K562 (cell line): ENCODE results near the gene PRRT1. TPM values are rescaled to one million over a fixed set of nuclear protein-coding genes. Genes with fewer than 3 reads are reported as not detected.

Source experiments
- ARHGAP35 ChIP-seq: fragments of 450-650 bp; IDR thresholded peaks from 2 replicates; pipeline ENCODE4 v1.6.1; 2018; ENCODE audit not compliant: partially characterized antibody
- BRCA1 ChIP-seq, 2 experiments: fragments of 450-650 bp in 1 of 2; sonication (generic) in 1 of 2; formaldehyde crosslinking in 1 of 2; IDR thresholded peaks; 2 replicates each; pipeline versions ENCODE4 v1.5.0 to v1.6.1; 2017 to 2020; ENCODE audit warnings: mild to moderate bottlenecking in 1 of 2, missing genetic modification reagents in 1 of 2
- ELK3 ChIP-seq: fragments of 450-650 bp; formaldehyde crosslinking; IDR thresholded peaks from 2 replicates; pipeline ENCODE4 v1.4.0; 2020; ENCODE audit warnings: mild to moderate bottlenecking
- FOSL1 ChIP-seq: fragments of 200-800 bp; sonication (Bioruptor generic); conservative IDR thresholded peaks from 2 replicates; pipeline ENCODE4 v1.6.1; 2016; ENCODE audit warnings: missing genetic modification characterization, missing compliant biosample characterization
- HNRNPLL ChIP-seq: fragments of 200-400 bp; formaldehyde crosslinking; IDR thresholded peaks from 2 replicates; pipeline ENCODE4 v1.6.1; 2017; ENCODE audit warnings: low read length, low read depth, mild to moderate bottlenecking; ENCODE audit not compliant: poor library complexity, severe bottlenecking
- MTA3 ChIP-seq: fragments of 450-650 bp; formaldehyde crosslinking; IDR thresholded peaks from 2 replicates; pipeline ENCODE4 v1.6.1; 2017; ENCODE audit warnings: mild to moderate bottlenecking, borderline replicate concordance
- RREB1 ChIP-seq: fragments of 250-450 bp; sonication (Bioruptor Pico); IDR thresholded peaks from 2 replicates; pipeline ENCODE4 v1.4.0; 2020
- TAL1 ChIP-seq: fragments of 450-650 bp; IDR thresholded peaks from 2 replicates; pipeline ENCODE4 v1.6.1; 2016; ENCODE audit warnings: mild to moderate bottlenecking
- ZNF398 ChIP-seq: fragments of 250-450 bp; sonication (Bioruptor Pico); IDR thresholded peaks from 2 replicates; pipeline ENCODE4 v1.8.0; 2021; ENCODE audit warnings: moderate library complexity, mild to moderate bottlenecking, inconsistent platforms
- ZNF408 ChIP-seq: fragments of 250-450 bp; sonication (Bioruptor Pico); IDR thresholded peaks from 2 replicates; pipeline ENCODE4 v1.4.0; 2020; ENCODE audit warnings: low read depth, mild to moderate bottlenecking, moderate library complexity
- polyA plus RNA-seq, 8 experiments: library from polyadenylated mRNA; depleted of rRNA in 4 of 8; stranded (reverse) in 5 of 8; unstranded in 3 of 8; fragments of >200 nt; fragmentation: Nextera tagmentation in 2 of 8; fragmentation: Illumina TruSeq in 1 of 8; extraction: Ambion mirVana in 2 of 8; extraction: Trizol in 1 of 8; gene quantifications; 2 replicates each; pipeline versions ENCODE4 v1.2.1 to v1.2.3, GENCODE V29; 2011 to 2014; ENCODE audit warnings: inconsistent platforms in 1 of 8, missing spikeins in 1 of 8
- total RNA-seq, 7 experiments: library from RNA; depleted of rRNA in 6 of 7; stranded (reverse); fragments of >200 nt in 6 of 7; fragmentation: Illumina TruSeq in 2 of 7; extraction: Trizol in 2 of 7; gene quantifications; 2 replicates each; pipeline versions ENCODE4 v1.2.1 to v1.2.3, GENCODE V29; 2011 to 2021; ENCODE audit warnings: low replicate concordance in 1 of 7
- TF ChIP-seq, protein P1 (sequence below), 2 experiments: IDR thresholded peaks in 1 of 2; conservative IDR thresholded peaks in 1 of 2; 2 replicates each; pipeline ENCODE4 v1.6.1; 2016; ENCODE audit warnings: low read depth in 2 of 2, mild to moderate bottlenecking in 1 of 2, missing compliant biosample characterization in 1 of 2, missing genetic modification characterization in 1 of 2, moderate library complexity in 1 of 2
- TF ChIP-seq, protein P2 (sequence below), 2 experiments: fragments of 450-650 bp; IDR thresholded peaks; 2 replicates each; pipeline ENCODE4 v1.6.1; 2016

Gene PRRT1
- total and polyA plus RNA-seq, 9 of the 15 experiments (the other 6 are each of a cell fraction or from before 2014, with no cell fraction given) = 0.14 to 3.5 (median 0.41) TPM

DNA sequence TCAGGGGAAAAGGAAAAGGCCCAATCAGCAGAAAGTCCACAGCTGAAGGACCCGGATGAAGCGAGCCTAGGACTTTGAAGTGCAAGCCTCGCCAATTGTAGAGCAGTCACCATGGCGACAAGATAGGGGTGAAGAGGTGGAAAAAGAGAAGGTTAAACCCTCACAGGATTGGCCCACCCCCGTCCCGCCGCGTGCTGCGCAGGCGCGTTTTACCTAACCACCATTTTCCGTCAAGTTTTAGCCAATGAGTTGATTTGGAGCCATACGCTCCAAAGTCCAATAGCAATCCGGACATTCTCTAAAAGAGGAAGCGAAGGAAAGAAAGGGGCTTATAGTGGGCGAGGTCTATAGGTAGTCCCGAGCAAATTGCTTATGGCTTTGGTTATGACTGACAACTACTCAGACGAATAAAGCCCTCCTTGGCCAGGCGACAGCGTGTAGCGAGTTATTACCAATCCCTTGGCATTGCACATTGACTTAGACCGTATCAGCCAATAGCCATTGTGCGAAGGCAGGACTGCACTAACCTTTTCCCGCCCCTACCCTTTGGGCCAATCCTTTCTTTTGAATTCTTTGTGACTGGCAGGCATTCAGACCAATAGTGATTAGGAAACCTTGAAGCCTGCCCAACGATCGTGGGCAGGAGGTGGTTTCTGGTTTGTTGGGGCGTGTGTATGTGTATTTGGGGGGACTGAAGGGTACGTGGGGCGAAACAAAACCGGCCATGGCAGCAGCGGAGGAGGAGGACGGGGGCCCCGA is 26.2 kb upstream of the PRRT1 start, which contains the start of gene RNF5 (continued):
- TF ChIP-seq, protein P1, sequence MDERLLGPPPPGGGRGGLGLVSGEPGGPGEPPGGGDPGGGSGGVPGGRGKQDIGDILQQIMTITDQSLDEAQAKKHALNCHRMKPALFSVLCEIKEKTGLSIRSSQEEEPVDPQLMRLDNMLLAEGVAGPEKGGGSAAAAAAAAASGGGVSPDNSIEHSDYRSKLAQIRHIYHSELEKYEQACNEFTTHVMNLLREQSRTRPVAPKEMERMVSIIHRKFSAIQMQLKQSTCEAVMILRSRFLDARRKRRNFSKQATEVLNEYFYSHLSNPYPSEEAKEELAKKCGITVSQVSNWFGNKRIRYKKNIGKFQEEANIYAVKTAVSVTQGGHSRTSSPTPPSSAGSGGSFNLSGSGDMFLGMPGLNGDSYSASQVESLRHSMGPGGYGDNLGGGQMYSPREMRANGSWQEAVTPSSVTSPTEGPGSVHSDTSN (CRISPR knock-in tag; IDR thresholded peaks at IDR 0.05; ENCODE audit: low read depth) = peak; percentile 97
- TF ChIP-seq, protein P1 (tag; conservative IDR thresholded peaks at IDR 0.05; ENCODE audit: low read depth) = no peak
- no peak for TF ChIP-seq ZNF408 (CRISPR knock-in tag)
- TF ChIP-seq ARHGAP35 = no peak
- no peak for TF ChIP-seq TAL1
- TF ChIP-seq, protein P2, sequence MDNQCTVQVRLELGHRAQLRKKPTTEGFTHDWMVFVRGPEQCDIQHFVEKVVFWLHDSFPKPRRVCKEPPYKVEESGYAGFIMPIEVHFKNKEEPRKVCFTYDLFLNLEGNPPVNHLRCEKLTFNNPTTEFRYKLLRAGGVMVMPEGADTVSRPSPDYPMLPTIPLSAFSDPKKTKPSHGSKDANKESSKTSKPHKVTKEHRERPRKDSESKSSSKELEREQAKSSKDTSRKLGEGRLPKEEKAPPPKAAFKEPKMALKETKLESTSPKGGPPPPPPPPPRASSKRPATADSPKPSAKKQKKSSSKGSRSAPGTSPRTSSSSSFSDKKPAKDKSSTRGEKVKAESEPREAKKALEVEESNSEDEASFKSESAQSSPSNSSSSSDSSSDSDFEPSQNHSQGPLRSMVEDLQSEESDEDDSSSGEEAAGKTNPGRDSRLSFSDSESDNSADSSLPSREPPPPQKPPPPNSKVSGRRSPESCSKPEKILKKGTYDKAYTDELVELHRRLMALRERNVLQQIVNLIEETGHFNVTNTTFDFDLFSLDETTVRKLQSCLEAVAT (IDR thresholded peaks at IDR 0.05) = peak in 1 of 2 experiments; percentile 94; a peak in 2 of 4 replicates
- no peak for TF ChIP-seq BRCA1 (IDR thresholded peaks at IDR 0.05)
- TF ChIP-seq BRCA1 (CRISPR knock-in tag; IDR thresholded peaks at IDR 0.05) = no peak
- no peak for TF ChIP-seq RREB1
- TF ChIP-seq MTA3 = peak; percentile 84
- TF ChIP-seq ZNF398 = no peak
- no peak for TF ChIP-seq ELK3 (CRISPR knock-in tag)
- no peak for TF ChIP-seq FOSL1 (tag)
- peak; percentile 82 for TF ChIP-seq HNRNPLL
